Measurements from ENCODE around the gene TNNT1.
"Not testable (repeated sequence)": the region's sequence is repeated elsewhere in the genome, so short reads cannot be mapped to it uniquely, and the experiment has no call there.

Gene TNNT1

GRCh38 chr19:55175117-55175867 is 26.3 kb upstream of the TNNT1 start:
- TF ChIP-seq ZNF274 (IDR thresholded peaks at IDR 0.05; ENCODE audit: low read depth, low read length), result no peak
- no peak overlapping the region for H3K4me3 ChIP-seq (ENCODE audit: low read length)

- H3K4me3 ChIP-seq (ENCODE audit: low read length), result no peak overlapping the region
- no peak for TF ChIP-seq ZNF274 (IDR thresholded peaks at IDR 0.05; ENCODE audit: low read depth, low read length)
Observed at GRCh38 chr19:55174425-55175116, 25.6 kb upstream of the TNNT1 start.

- no peak for TF ChIP-seq ZNF274 (IDR thresholded peaks at IDR 0.05; ENCODE audit: low read depth, low read length)
- 0 out of 2 replicates have a peak overlapping the region, but pooled peaks have one; percentile 7 for H3K4me3 ChIP-seq (ENCODE audit: low read length)
Observed at GRCh38 chr19:55173714-55174409, 24.9 kb upstream of the TNNT1 start.

GRCh38 chr19:55173186-55173713 is 24.2 kb upstream of the TNNT1 start:
- no peak for TF ChIP-seq ZNF274 (IDR thresholded peaks at IDR 0.05; ENCODE audit: low read depth, low read length)
- no peak overlapping the region for H3K4me3 ChIP-seq (ENCODE audit: low read length)

GRCh38 chr19:55172741-55173140 is 23.7 kb upstream of the TNNT1 start:
- no peak overlapping the region for H3K4me3 ChIP-seq (ENCODE audit: low read length)
- no peak for TF ChIP-seq ZNF274 (IDR thresholded peaks at IDR 0.05; ENCODE audit: low read depth, low read length)

GRCh38 chr19:55172318-55172717 is 23.3 kb upstream of the TNNT1 start:
- H3K4me3 ChIP-seq (ENCODE audit: low read length), result not testable (repeated sequence)

- no peak for TF ChIP-seq ZNF274 (IDR thresholded peaks at IDR 0.05; ENCODE audit: low read depth, low read length)
- H3K4me3 ChIP-seq (ENCODE audit: low read length), result no peak overlapping the region
Observed at GRCh38 chr19:55171440-55171839, 22.4 kb upstream of the TNNT1 start.

GRCh38 chr19:55169136-55169535 is 20.1 kb upstream of the TNNT1 start:
- TF ChIP-seq ZNF274 (IDR thresholded peaks at IDR 0.05; ENCODE audit: low read depth, low read length), result no peak
- H3K4me3 ChIP-seq (ENCODE audit: low read length), result no peak overlapping the region

- TF ChIP-seq ZNF274 (IDR thresholded peaks at IDR 0.05; ENCODE audit: low read depth, low read length), result no peak
- H3K4me3 ChIP-seq (ENCODE audit: low read length), result peak within 1 kb of the TSS; percentile 20
Observed at GRCh38 chr19:55166530-55167268, 17.7 kb upstream of the TNNT1 start, which contains the start of gene DNAAF3. Gene DNAAF3 (minus strand): TSS chr19:55166613. CDS start chr19:55166413, 200 bp downstream.

GRCh38 chr19:55165952-55166529 is 17.0 kb upstream of the TNNT1 start:
- 0 out of 2 replicates have a peak overlapping the region, but pooled peaks have one; percentile 12 for H3K4me3 ChIP-seq (ENCODE audit: low read length)
- no peak for TF ChIP-seq ZNF274 (IDR thresholded peaks at IDR 0.05; ENCODE audit: low read depth, low read length)

- H3K4me3 ChIP-seq (ENCODE audit: low read length), result no peak overlapping the region
- no peak for TF ChIP-seq ZNF274 (IDR thresholded peaks at IDR 0.05; ENCODE audit: low read depth, low read length)
Observed at GRCh38 chr19:55161571-55162322, 12.7 kb upstream of the TNNT1 start.

GRCh38 chr19:55160986-55161365 is 12.0 kb upstream of the TNNT1 start:
- no peak overlapping the region for H3K4me3 ChIP-seq (ENCODE audit: low read length)
- no peak for TF ChIP-seq ZNF274 (IDR thresholded peaks at IDR 0.05; ENCODE audit: low read depth, low read length)

All from GM08714 (cell line).